ENCODE data around the gene TMEM107.
A peak's percentile ranks its signal among the peaks of the same experiment; 100 is the strongest.

The TMEM107 gene

DNA sequence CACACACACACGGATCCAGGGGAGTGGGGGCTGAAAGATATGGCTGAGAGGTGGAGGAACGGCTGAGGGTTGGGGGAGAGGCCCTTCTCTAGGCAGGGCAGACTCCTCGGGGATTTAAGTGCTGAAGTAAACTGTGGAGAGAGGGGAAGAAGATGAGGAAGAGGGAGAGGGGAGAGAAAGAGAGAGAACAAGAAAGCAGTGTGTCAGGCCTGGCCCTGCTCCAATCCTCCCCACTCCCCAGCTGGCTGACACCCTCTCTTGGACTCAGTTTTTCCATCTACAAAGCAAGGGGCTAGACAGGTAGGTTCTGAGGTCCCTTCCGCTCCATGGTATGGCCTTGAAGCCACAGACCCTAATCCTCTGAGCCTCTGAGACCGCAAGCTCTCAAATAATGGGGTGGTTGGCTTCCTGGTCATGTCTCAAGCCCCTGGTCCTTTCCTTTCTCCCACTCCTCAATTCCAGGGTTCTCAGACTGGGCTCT is 15.4 kb downstream of the TMEM107 start:
- Histone ChIP-seq H3K9me3 (ENCODE audit: control insufficient read depth, low read length) (no peaks in the 10 kb centered on the region), H3K4me1 (ENCODE audit: control insufficient read depth, insufficient read depth, low read length, poor library complexity, severe bottlenecking) (peaks cover 34% of the 10 kb centered on the region), H3K4me3 (ENCODE audit: extremely low read depth, insufficient read depth, low read length, poor library complexity, severe bottlenecking) (no peak overlapping the region), H3K36me3 (ENCODE audit: control insufficient read depth, insufficient read depth, low read length) (peaks cover 29% of the 10 kb centered on the region), H3K27ac (ENCODE audit: low read depth, low read length, severe bottlenecking) (no peak overlapping the region)
- 74 to 90% methylated on average over 3 to 4 of the region's 5 CpGs for WGBS, 2 experiments (ENCODE audit: insufficient coverage in 2 of 2)

DNA sequence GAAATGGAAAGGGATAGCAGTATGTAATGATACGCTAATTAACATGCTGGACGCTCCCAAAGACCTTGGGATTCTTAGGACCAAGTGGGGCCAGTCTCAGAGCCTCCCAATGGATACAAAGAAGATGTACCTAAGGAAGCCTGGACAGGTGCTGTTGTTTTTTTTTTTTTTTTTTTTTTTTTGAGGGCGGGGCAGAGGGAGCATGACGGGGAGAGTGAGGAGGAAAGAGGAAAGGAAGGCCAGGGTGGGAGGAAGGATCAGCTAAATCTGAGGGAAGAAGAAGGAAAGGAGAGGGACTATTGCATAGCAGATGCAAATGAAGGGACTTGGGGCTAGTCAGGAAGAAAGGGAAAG is 16.0 kb downstream of the TMEM107 start:
- peaks cover 35% of the 10 kb centered on the region for H3K4me1 ChIP-seq (ENCODE audit: control insufficient read depth, insufficient read depth, low read length, poor library complexity, severe bottlenecking)
- WGBS, 2 experiments (ENCODE audit: insufficient coverage in 2 of 2) = 95% methylated on average over 3 to 4 of the region's 4 CpGs
- peaks cover 29% of the 10 kb centered on the region for H3K36me3 ChIP-seq (ENCODE audit: control insufficient read depth, insufficient read depth, low read length)
- H3K4me3 ChIP-seq (ENCODE audit: extremely low read depth, insufficient read depth, low read length, poor library complexity, severe bottlenecking) = no peak overlapping the region
- H3K27ac ChIP-seq (ENCODE audit: low read depth, low read length, severe bottlenecking) = no peak overlapping the region
- H3K9me3 ChIP-seq (ENCODE audit: control insufficient read depth, low read length) = no peaks in the 10 kb centered on the region

DNA sequence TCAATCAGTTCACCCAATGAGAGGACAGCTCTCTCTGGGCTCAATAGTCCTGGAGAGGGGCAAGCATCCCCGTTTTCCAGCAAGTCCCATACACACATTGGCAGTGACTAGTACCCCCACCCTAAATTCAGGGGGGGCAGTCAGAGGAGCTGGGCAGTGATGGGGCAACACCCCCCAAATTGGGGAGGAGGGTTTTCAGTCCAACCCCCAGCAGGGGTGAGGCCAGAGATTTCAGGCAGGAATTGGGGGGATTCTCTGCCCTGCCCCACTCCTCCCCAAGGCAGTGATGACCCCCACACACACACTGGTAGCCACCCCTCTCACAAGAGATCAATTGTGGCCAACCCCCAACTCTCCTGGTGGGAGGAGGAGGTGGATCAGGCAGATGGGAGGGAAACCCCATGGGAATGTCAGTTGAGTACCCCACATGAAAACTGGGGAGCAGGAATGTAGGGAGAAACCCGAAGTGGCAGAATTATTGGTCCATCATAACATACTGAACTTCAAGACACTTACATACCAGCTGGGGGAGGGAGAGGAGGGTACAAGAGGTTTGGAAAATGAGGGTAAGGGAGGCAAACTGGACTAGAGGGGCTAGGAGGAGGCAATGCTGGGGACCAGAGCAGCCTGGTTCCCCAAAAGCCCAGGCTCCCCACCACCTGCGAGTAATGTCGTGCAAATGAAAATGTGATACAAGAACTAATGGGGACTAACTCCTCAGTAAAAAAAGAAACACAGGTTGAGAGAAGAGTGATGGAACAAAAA is 16.5 kb downstream of the TMEM107 start:
- 100% methylated on average over 1 of the region's 4 CpGs; no CpG with 5 or more reads in 1 of the 2 experiments for WGBS, 2 experiments (ENCODE audit: insufficient coverage in 2 of 2)
- Histone ChIP-seq H3K4me3 (ENCODE audit: extremely low read depth, insufficient read depth, low read length, poor library complexity, severe bottlenecking) (no peak overlapping the region), H3K27ac (ENCODE audit: low read depth, low read length, severe bottlenecking) (no peak overlapping the region)

DNA sequence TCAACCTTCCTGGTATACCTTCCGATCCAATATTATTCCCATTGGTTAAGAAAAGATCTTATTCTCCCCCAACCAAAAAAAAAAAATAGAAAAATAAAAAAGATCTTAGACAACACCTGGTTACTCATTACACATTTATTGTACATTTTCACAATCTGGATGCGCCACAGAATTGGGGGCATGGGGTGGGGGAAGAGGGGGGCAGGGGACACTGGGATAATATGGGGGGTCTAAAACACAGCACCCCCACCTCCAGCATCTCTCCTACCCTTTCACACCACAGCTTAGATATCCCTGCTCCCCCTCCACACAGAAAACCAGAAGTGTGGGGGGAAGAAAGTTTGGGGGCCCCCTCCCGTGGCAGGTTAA is 17.2 kb downstream of the TMEM107 start:
- no peaks in the 10 kb centered on the region for H3K9me3 ChIP-seq (ENCODE audit: control insufficient read depth, low read length)
- peaks cover 32% of the 10 kb centered on the region for H3K4me1 ChIP-seq (ENCODE audit: control insufficient read depth, insufficient read depth, low read length, poor library complexity, severe bottlenecking)
- 80% methylated on average over 1 of the region's 3 CpGs; no CpG with 5 or more reads in 1 of the 2 experiments for WGBS, 2 experiments (ENCODE audit: insufficient coverage in 2 of 2)
- no peak overlapping the region for H3K27ac ChIP-seq (ENCODE audit: low read depth, low read length, severe bottlenecking)
- peaks cover 29% of the 10 kb centered on the region for H3K36me3 ChIP-seq (ENCODE audit: control insufficient read depth, insufficient read depth, low read length)
- H3K4me3 ChIP-seq (ENCODE audit: extremely low read depth, insufficient read depth, low read length, poor library complexity, severe bottlenecking) = no peak overlapping the region

More for the DNA sequence above, 16.5 kb downstream of the TMEM107 start:
- Histone ChIP-seq H3K4me1 (ENCODE audit: control insufficient read depth, insufficient read depth, low read length, poor library complexity, severe bottlenecking) (peaks cover 35% of the 10 kb centered on the region), H3K36me3 (ENCODE audit: control insufficient read depth, insufficient read depth, low read length) (peaks cover 29% of the 10 kb centered on the region), H3K9me3 (ENCODE audit: control insufficient read depth, low read length) (no peaks in the 10 kb centered on the region)

DNA sequence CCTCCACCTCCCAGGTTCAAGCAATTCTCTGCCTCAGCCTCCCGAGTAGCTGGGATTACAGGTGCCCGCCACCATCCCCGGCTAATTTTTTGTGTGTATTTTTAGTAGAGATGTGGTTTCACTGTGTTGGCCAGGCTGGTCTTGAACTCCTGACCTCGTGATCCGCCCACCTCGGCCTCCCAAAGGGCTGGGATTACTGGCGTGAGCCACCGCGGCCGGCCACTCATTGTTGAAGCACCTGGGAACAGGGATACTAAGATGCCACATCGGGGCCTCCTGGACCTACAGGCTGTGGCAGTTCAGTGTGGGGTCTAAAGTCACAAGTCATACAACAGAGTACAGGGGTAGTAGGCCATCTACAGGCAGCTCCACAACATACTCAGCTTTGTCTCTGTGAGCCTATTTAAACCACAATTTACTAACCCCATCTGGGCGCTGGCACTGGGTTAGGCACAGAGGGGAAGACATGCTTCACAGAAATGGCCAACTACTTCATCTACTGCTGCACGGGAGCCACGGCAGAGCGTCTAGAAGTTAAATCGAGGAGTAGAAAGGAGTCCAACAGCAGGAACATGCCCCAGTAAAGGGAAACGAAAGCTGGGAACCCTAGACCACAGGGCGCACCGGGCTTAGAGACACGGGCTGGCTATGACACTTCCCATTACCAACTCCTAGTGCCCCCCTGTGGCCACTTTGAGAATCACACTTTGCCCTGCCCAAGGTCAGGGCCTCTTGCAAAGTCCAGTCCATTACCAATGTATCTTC is 17.7 kb downstream of the TMEM107 start:
- 52 to 62% methylated on average over 13 to 17 of the region's 20 CpGs for WGBS, 2 experiments (ENCODE audit: insufficient coverage in 2 of 2)
- H3K4me1 ChIP-seq (ENCODE audit: control insufficient read depth, insufficient read depth, low read length, poor library complexity, severe bottlenecking) = peaks cover 32% of the 10 kb centered on the region
- peaks cover 29% of the 10 kb centered on the region for H3K36me3 ChIP-seq (ENCODE audit: control insufficient read depth, insufficient read depth, low read length)
- H3K9me3 ChIP-seq (ENCODE audit: control insufficient read depth, low read length) = no peaks in the 10 kb centered on the region
- H3K4me3 ChIP-seq (ENCODE audit: extremely low read depth, insufficient read depth, low read length, poor library complexity, severe bottlenecking) = no peak overlapping the region
- H3K27ac ChIP-seq (ENCODE audit: low read depth, low read length, severe bottlenecking) = peak overlapping the region; percentile 49

DNA sequence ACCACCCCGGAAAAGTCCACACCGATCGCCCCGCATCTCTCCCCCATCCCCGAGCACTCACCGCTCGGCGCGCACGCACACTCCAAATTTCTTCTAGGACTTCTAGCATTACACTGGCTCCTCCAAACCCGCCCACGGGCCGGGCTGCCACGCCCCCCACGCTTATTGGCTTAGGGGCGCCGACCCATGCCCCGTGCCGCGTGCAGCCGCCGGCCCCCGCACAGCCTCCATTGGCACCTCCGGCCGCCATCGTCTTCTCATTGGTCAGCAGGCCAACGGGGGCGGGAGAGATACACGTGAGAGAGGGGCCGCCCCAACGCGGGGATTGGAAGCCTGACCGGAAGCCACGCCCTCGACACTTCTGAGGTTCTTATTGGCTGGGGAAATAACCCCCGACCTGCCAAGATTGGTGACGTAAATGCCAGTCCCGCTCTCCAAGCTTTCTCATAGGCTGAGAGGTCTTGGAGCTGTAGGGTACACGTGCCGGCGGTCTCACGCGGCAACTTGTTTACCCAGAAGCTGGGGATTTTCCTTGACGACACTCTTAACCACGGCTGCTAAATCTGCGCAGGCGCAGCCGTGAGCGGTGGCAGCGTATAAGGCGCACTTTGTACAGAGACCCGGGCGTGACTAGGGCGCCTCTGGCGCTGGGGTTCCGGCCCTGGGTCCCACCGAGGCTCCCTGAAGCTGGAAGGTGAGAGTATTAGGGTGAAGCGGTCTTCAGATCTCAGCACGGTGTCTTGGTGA is 19.8 kb downstream of the TMEM107 start:
- peaks cover 25% of the 10 kb centered on the region for H3K36me3 ChIP-seq (ENCODE audit: control insufficient read depth, insufficient read depth, low read length)
- peak overlapping the region; percentile 62 for H3K4me3 ChIP-seq (ENCODE audit: extremely low read depth, insufficient read depth, low read length, poor library complexity, severe bottlenecking)
- peak overlapping the region; percentile 97 for H3K27ac ChIP-seq (ENCODE audit: low read depth, low read length, severe bottlenecking)
- WGBS, 2 experiments (ENCODE audit: insufficient coverage in 2 of 2) = 0 to 1% methylated on average over 46 to 51 of the region's 59 CpGs
- no peaks in the 10 kb centered on the region for H3K9me3 ChIP-seq (ENCODE audit: control insufficient read depth, low read length)
- H3K4me1 ChIP-seq (ENCODE audit: control insufficient read depth, insufficient read depth, low read length, poor library complexity, severe bottlenecking) = peaks cover 36% of the 10 kb centered on the region

DNA sequence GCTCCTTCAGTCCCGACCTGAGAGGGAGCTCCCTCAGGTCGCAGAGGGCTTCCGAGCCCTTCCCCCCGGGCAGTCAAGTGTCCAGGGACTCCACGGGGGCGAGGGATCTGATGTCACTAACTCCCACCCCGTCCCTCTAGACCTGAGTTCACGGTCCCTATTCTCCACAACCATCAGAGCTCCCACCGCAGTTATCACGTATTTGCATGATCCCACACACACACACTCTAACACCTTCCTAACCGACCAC is 20.3 kb downstream of the TMEM107 start:
- H3K4me1 ChIP-seq (ENCODE audit: control insufficient read depth, insufficient read depth, low read length, poor library complexity, severe bottlenecking) = peaks cover 31% of the 10 kb centered on the region
- H3K4me3 ChIP-seq (ENCODE audit: extremely low read depth, insufficient read depth, low read length, poor library complexity, severe bottlenecking) = peak overlapping the region; percentile 62
- H3K9me3 ChIP-seq (ENCODE audit: control insufficient read depth, low read length) = no peaks in the 10 kb centered on the region
- WGBS, 2 experiments (ENCODE audit: insufficient coverage in 2 of 2) = 3 to 6% methylated on average over 8 to 11 of the region's 11 CpGs
- peak overlapping the region; percentile 97 for H3K27ac ChIP-seq (ENCODE audit: low read depth, low read length, severe bottlenecking)
- peaks cover 20% of the 10 kb centered on the region for H3K36me3 ChIP-seq (ENCODE audit: control insufficient read depth, insufficient read depth, low read length)

DNA sequence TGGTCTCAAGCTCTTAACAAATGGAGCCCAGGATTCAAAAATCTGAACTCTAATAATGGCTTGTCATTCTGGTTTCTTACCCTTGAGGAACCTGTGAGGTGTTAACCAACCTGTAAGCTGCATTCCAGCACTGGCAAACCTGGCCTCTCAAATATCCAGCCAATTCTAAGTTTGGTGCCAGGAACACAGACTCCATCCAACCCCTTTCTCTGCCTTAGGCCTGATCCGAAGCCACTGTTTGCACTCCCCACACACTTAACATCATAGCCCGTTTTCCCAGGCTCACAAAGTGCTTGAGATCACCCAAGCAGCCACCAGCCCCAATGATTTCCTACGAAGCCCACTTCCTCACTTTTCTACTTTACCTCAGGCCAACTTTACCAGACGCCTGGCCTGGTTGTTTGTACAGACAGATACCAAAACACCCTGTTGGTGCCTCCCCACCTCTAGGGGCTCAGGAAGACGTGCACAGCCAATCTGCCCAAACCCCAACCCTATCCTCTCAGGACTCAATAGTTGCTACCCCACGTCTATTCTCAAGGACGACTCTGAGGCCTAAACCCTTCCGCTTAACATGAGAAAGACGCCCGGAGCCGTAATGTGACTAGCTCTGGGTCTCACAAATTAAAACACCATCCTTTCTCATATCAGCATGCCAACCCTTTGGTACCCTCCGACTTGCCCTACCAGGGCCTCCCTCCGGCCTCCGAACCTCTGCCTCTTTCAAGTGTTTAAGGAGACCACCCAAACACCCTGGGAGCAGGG is 20.8 kb downstream of the TMEM107 start:
- H3K4me1 ChIP-seq (ENCODE audit: control insufficient read depth, insufficient read depth, low read length, poor library complexity, severe bottlenecking) = peaks cover 29% of the 10 kb centered on the region

DNA sequence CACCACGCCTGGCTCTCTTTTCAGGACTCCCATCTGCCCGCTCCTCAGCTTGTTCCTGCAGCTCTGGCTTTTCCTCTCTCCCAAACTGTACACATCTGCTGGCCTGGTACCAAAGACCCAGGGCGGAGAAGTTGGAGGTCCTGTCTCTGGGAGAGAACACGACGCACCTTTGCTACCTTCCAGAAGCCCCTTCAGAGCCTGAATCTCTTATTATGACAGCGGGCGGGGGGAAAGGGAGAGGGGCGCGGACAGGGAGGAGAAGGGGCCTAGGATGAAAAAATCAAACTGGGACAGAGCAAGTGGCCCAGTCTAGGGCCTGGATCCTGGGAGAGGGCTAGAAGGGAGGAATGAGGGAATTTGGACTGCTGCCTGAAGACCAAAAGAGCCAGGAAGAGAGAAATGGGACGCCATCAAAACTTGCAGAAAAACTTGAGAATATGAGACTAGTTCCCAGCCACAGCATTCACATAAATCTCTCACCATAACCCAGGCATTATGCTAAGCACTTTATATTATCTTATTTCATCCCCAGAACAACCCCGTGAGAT is 21.5 kb downstream of the TMEM107 start:
- 62 to 63% methylated on average over 5 to 7 of the region's 11 CpGs for WGBS, 2 experiments (ENCODE audit: insufficient coverage in 2 of 2)
- peak overlapping the region; percentile 28 for H3K4me3 ChIP-seq (ENCODE audit: extremely low read depth, insufficient read depth, low read length, poor library complexity, severe bottlenecking)
- H3K27ac ChIP-seq (ENCODE audit: low read depth, low read length, severe bottlenecking) = peak overlapping the region; percentile 100

More for the DNA sequence above, 20.8 kb downstream of the TMEM107 start:
- Histone ChIP-seq H3K27ac (ENCODE audit: low read depth, low read length, severe bottlenecking) (peak overlapping the region; percentile 97), H3K4me3 (ENCODE audit: extremely low read depth, insufficient read depth, low read length, poor library complexity, severe bottlenecking) (peak overlapping the region; percentile 62), H3K36me3 (ENCODE audit: control insufficient read depth, insufficient read depth, low read length) (peaks cover 18% of the 10 kb centered on the region), H3K9me3 (ENCODE audit: control insufficient read depth, low read length) (no peaks in the 10 kb centered on the region)
- WGBS, 2 experiments (ENCODE audit: insufficient coverage in 2 of 2) = 52 to 56% methylated on average over 14 of the region's 14 CpGs

More for the DNA sequence above, 21.5 kb downstream of the TMEM107 start:
- Histone ChIP-seq H3K36me3 (ENCODE audit: control insufficient read depth, insufficient read depth, low read length) (peaks cover 20% of the 10 kb centered on the region), H3K9me3 (ENCODE audit: control insufficient read depth, low read length) (no peaks in the 10 kb centered on the region), H3K4me1 (ENCODE audit: control insufficient read depth, insufficient read depth, low read length, poor library complexity, severe bottlenecking) (peaks cover 31% of the 10 kb centered on the region)

Data from mesodermal cell (in vitro differentiated cells).